ENCODE results near the gene FARS2. TPM values are rescaled to one million over a fixed set of nuclear protein-coding genes. Genes with fewer than 3 reads are reported as not detected.

The FARS2 gene
- total and polyA plus RNA-seq, 2 donors (not counting 1 experiment from before 2014, with no cell fraction given): 33.0 to 35.5 TPM

- Mint-ChIP-seq H3K4me1 (peaks cover 11% of the 10 kb centered on the region), H3K27me3 (no peaks in the 10 kb centered on the region), H3K9me3 (ENCODE audit: insufficient read depth) (peaks cover 5% of the 10 kb centered on the region), H3K27ac (no peak overlapping the region), H3K4me3 (no peak overlapping the region)
- CTCF ChIA-PET: no interaction called here
- Histone ChIP-seq H3K27me3 (replicated peaks in 1 of 4; ENCODE audit: control extremely low read depth in 1 of 4, control insufficient read depth in 3 of 4, insufficient read depth in 4 of 4, low read length in 3 of 4) (no peaks in the 10 kb centered on the region), H3K27ac (ENCODE audit: low read length in 2 of 2) (no peak overlapping the region), H3K4me2 (replicated peaks; ENCODE audit: low read depth, low read length, poor library complexity, severe bottlenecking) (no peak overlapping the region), H2AFZ (ENCODE audit: insufficient read depth, low read depth, low read length, poor library complexity, severe bottlenecking) (no peak overlapping the region), H3K4me3 (ENCODE audit: control extremely low read depth in 1 of 5, extremely low read depth in 1 of 5, insufficient read depth in 1 of 5, low read depth in 2 of 5, low read length in 4 of 5) (no peak overlapping the region), H3K79me2 (ENCODE audit: control insufficient read depth, insufficient read depth, low read length) (no peaks in the 10 kb centered on the region), H4K20me1 (ENCODE audit: control insufficient read depth, insufficient read depth, low read length, poor library complexity, severe bottlenecking) (no peaks in the 10 kb centered on the region), H3K4me1 (ENCODE audit: control insufficient read depth in 2 of 2, insufficient read depth in 2 of 2, low read length in 2 of 2) (peaks cover 0 to 2% of the 10 kb centered on the region in 2 donors), H3K9me3 (ENCODE audit: control extremely low read depth in 1 of 3, control insufficient read depth in 2 of 3, insufficient read depth in 1 of 3, low read length in 2 of 3) (peaks cover 0 to 3% (median 2%) of the 10 kb centered on the region in 3 donors), H3K9ac (ENCODE audit: low read length) (no peak overlapping the region), H3K36me3 (replicated peaks in 1 of 2; ENCODE audit: control extremely low read depth in 1 of 2, control insufficient read depth in 1 of 2, extremely low read depth in 1 of 2, insufficient read depth in 2 of 2, low read length in 1 of 2) (peaks cover 2 to 9% of the 10 kb centered on the region in 2 experiments)
- POLR2A ChIA-PET: no interaction called here
- TF ChIP-seq EZH2 (IDR thresholded peaks at IDR 0.05; ENCODE audit: borderline replicate concordance, insufficient read depth, low read depth, low read length, poor library complexity, severe bottlenecking): no peak
- TF ChIP-seq CTCF (IDR thresholded peaks at IDR 0.05): no peak
- DNase-seq (no peak), ATAC-seq (ENCODE audit: low read depth) (no peak)
- WGBS (ENCODE audit: insufficient coverage): no CpG with 5 or more reads among the region's 3 CpGs
- intact Hi-C loops (cut with micrococcal nuclease): no loop called here
These were observed 178.4 kb downstream of the FARS2 start for GRCh38 chr6:5439749-5440148.

- POLR2A ChIA-PET: no interaction called here
- Histone ChIP-seq H3K79me2 (ENCODE audit: control insufficient read depth, insufficient read depth, low read length) (no peaks in the 10 kb centered on the region), H4K20me1 (ENCODE audit: control insufficient read depth, insufficient read depth, low read length, poor library complexity, severe bottlenecking) (no peaks in the 10 kb centered on the region), H3K9ac (ENCODE audit: low read length) (no peak overlapping the region), H3K27ac (ENCODE audit: low read length in 2 of 2) (no peak overlapping the region), H3K4me3 (ENCODE audit: control extremely low read depth in 1 of 5, extremely low read depth in 1 of 5, insufficient read depth in 1 of 5, low read depth in 2 of 5, low read length in 4 of 5) (no peak overlapping the region), H3K36me3 (replicated peaks in 1 of 2; ENCODE audit: control extremely low read depth in 1 of 2, control insufficient read depth in 1 of 2, extremely low read depth in 1 of 2, insufficient read depth in 2 of 2, low read length in 1 of 2) (no peaks in the 10 kb centered on the region), H3K9me3 (ENCODE audit: control extremely low read depth in 1 of 3, control insufficient read depth in 2 of 3, insufficient read depth in 1 of 3, low read length in 2 of 3) (peaks cover 0 to under 1% (median 0%) of the 10 kb centered on the region in 3 donors), H3K4me1 (ENCODE audit: control insufficient read depth in 2 of 2, insufficient read depth in 2 of 2, low read length in 2 of 2) (peaks cover 0 to 2% of the 10 kb centered on the region in 2 donors), H3K27me3 (replicated peaks in 1 of 4; ENCODE audit: control extremely low read depth in 1 of 4, control insufficient read depth in 3 of 4, insufficient read depth in 4 of 4, low read length in 3 of 4) (no peaks in the 10 kb centered on the region), H2AFZ (ENCODE audit: insufficient read depth, low read depth, low read length, poor library complexity, severe bottlenecking) (no peak overlapping the region), H3K4me2 (replicated peaks; ENCODE audit: low read depth, low read length, poor library complexity, severe bottlenecking) (no peak overlapping the region)
- TF ChIP-seq EZH2 (IDR thresholded peaks at IDR 0.05; ENCODE audit: borderline replicate concordance, insufficient read depth, low read depth, low read length, poor library complexity, severe bottlenecking) (no peak), CTCF (IDR thresholded peaks at IDR 0.05) (no peak)
- H3K27ac Mint-ChIP-seq: no peak overlapping the region
- CTCF ChIA-PET: no interaction called here
- DNase-seq: no peak
- no peaks in the 10 kb centered on the region for H3K9me3 Mint-ChIP-seq (ENCODE audit: insufficient read depth)
- no peaks in the 10 kb centered on the region for H3K27me3 Mint-ChIP-seq
- no CpG with 5 or more reads among the region's 2 CpGs for WGBS (ENCODE audit: insufficient coverage)
- intact Hi-C loops (cut with micrococcal nuclease): no loop called here
- H3K4me3 Mint-ChIP-seq: no peak overlapping the region
- ATAC-seq (ENCODE audit: low read depth): no peak
- peaks cover 11% of the 10 kb centered on the region for H3K4me1 Mint-ChIP-seq
These were observed 181.0 kb downstream of the FARS2 start for GRCh38 chr6:5442319-5442718.
